G401 (cell line): ENCODE measurements around the gene CASQ1. TPM values are rescaled to one million over a fixed set of nuclear protein-coding genes. Genes with fewer than 3 reads are reported as not detected.
A peak's percentile ranks its signal among the peaks of the same experiment; 100 is the strongest.

Experiments used
- DNase-seq: peaks from one replicate; pipeline ENCODE4 v3.0.0-alpha.2; 2015; ENCODE audit warnings: low spot score
- in situ Hi-C: cut with HindIII; loops from 2 replicates; pipeline ENCODE4 v1.10.0; 2016; ENCODE audit warnings: low sequenced_read_pairs, mixed read lengths
- total RNA-seq: library from RNA; depleted of rRNA; stranded (reverse); fragments of >200 nt; shearing (Covaris generic); gene quantifications from 2 replicates; pipeline ENCODE4 v1.2.3, GENCODE V29; 2014; rRNA removed

The CASQ1 gene
- 0.71 TPM in 1 of 2 replicates, not detected in the other for total RNA-seq

DNA sequence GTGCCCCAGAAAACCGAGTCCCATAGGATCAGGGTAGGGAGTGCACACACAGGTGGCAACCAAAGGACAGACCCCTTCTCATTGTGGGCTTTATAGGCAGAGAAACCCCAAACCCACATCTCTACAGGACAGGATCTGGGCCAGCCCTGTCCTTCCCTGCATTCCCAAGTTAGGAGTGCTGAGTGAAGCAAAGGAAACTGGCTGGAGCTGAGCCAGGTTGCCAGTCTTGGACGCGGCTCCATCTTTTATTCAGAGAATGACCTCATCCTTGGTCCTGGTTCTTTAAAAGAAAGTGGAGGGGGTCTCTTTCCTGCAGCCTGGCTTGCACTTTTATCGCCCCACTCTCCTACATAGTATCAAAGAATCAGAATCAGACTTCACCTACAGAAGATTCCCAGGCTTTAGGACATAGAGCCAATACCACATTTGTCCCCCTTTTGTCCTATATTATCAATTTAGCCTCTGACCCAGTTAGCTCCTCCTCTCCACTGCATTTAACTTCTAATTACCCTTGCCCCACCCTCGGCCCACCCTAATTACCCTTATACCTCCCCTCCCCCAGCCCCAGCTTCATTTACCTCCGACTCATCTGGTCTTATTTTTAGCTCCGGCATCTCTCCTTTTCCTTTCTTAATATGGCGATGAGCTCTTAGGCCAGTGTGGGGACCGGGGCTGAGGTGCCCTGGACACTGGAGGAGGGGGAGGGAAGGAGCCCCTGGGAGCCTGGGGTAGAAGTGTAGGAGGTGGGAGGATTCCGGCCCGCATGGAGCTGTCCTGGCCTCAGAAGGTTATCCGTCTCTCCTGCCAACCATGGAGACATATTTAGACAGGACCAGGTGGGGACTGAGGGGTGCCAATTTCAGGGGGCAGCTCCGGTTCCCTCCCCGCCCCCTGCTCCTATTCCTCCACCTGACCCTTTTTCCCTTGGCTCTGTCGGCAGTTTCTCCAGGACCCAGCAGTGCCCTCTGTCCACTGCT lies at the start of gene CASQ1:
Gene CASQ1 (plus strand): TSS at position 927 of the 977 bp plus-strand sequence. CDS start 177 bp downstream, outside the sequence.
- in situ Hi-C loops: no loop called here
- peak; percentile 78 for DNase-seq

DNA sequence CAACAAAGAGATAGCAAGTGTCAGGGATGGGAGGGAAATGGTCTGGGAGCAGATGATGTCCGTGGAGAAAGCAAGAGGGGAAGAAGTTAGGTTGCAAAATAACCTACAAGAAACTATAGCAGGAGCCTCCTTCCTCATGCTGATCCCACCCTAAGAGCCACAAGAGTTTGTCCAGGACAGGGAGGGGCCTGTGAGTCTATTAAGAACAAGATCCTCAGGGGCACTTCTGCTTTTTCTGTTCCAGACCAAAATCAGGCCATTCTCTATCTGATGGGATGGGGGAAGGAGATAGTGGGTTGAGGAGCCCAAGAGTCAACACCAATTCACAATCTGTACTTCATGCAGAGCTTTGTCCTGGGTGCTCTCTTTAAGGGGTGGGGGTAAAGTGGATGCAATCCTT lies 46.7 kb upstream of the CASQ1 start:
- in situ Hi-C loops: no loop called here
- no peak for DNase-seq

DNA sequence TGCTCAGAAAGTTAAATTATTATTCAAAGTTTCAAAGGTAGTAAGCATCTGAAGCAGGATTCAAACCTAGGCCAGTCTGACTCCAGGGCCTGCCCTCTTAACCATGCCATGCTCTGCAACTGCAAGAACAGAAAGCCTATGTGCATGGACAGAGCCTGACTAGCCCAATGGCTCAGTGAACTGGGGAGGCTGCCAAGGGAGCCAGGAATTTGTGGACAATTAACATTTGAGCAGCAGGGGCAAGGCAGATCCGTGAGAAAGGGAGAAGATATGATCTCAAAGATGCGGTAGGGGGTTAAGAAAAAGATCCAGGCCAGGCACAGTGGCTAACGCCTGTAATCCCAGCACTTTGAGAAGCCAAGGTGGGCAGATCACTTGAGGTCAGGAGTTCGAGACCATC lies 45.5 kb upstream of the CASQ1 start:
- in situ Hi-C loops: no loop called here
- no peak for DNase-seq

DNA sequence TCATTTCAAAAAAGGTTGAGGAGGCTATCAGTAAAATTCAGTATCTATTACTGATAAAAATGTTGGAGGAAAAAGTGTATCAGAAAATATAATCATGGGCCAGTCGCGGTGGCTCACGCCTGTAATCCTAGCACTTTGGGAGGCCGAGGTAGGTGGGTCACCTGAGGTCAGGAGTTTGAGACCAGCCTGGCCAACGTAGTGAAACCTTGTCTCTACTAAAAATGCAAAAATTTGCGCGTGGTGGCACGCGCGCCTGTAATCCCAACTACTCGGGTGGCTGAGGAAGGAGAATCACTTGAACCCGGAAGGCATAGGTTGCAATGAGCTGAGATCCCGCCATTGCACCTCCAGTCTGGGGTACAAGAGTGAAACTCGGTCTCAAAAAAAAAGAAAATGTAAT lies 44.3 kb upstream of the CASQ1 start:
- DNase-seq: no peak
- in situ Hi-C loops: no loop called here

DNA sequence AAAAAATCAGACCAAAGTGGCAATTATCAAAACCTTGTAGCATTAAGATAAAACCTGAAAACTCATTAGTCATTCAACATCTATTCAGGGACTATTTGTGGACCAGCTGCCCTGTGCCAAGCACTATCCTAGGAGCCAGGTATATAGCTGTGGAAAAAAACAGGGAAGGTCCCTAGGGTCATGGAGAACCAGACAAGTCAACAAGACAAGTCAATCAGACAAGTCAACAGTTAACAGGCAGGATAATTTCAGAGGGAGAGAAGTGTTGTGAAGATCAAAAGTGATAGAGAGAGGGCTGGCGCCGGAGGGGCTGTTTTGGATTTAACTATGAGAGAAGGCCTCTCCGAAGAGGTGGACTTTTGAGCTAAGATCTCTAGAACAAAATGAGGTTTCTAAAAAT lies 42.3 kb upstream of the CASQ1 start:
- DNase-seq: no peak
- in situ Hi-C loops: no loop called here

DNA sequence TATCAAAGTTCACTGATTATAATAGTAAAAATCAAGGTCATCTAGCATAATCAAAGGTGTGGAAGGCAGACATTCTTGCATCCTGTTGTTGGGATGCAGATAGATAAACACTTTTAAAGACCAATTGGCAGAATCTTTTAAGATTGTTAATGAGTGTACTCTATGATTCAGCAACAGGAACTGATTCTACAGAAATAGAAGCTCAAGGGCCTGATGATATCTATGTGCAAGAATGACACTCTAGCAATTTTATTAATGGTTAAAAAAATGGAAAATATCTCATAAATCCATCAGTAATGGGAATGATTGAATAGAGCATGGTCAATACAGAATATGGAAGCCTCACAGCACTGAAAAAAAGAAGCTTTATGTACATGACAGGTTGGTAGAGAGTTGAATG lies 41.1 kb upstream of the CASQ1 start:
- in situ Hi-C loops: no loop called here
- no peak for DNase-seq

DNA sequence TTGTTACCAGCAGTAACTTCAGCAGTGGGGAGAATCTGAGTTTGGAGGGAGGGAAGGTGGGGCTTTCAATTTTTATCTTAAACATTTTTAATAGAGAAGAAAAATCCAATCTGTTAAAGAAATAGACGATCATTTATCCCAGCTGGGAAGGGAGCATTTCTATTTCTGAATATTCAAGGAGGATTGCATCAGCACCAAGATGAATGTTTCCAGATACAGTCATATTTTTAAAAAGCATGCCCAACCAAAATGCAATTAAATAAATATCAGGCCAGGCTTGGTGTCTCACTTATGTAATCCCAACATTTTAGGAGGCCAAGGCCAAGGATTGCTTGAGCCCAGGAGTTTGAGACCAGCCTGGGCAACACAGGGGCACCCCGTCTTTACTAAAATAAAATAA lies 40.7 kb upstream of the CASQ1 start:
- in situ Hi-C loops: no loop called here

DNA sequence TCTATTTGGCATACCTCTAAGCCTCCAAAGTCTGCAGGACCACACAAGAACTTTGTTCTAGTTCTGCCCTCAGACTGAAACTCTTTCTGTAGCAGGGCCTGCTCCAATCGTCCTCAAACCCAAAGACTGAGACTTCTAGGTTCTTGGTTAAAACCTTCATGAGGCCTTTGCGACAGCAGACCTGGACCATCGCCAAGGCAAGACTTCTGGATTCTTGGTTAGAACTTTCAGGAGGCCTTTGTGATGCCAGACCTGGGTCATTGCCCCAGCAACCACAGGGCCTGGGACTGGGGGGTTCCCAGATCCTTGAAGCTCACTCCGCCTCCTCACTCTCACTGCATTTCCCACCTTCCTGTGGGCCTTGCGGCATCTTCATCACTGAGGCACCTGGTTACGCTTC lies 39.1 kb upstream of the CASQ1 start, which contains the start of gene ATP1A4:
Gene ATP1A4 (plus strand): TSS at position 301 of the 400 bp plus-strand sequence. CDS start 438 bp downstream, outside the sequence.
- in situ Hi-C loops: no loop called here
- no peak for DNase-seq

More for the DNA sequence above, 40.7 kb upstream of the CASQ1 start:
- no peak for DNase-seq

DNA sequence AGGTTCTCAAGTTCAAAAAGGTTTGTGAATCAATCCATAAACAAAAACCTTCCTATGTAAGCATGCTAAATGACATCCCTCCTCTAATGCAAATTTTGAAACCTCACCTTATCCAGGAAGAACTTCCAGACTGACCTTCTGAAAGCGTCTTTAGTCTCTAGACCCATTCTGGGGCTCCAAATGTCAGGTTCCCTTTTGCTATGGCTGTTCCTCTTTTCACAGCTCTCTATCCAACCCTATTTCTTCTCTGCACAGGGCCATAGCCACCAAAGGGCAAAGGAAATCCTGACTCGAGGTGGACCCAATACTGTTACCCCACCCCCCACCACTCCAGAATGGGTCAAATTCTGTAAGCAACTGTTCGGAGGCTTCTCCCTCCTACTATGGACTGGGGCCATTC lies 35.6 kb upstream of the CASQ1 start:
- in situ Hi-C loops: no loop called here
- DNase-seq: no peak

DNA sequence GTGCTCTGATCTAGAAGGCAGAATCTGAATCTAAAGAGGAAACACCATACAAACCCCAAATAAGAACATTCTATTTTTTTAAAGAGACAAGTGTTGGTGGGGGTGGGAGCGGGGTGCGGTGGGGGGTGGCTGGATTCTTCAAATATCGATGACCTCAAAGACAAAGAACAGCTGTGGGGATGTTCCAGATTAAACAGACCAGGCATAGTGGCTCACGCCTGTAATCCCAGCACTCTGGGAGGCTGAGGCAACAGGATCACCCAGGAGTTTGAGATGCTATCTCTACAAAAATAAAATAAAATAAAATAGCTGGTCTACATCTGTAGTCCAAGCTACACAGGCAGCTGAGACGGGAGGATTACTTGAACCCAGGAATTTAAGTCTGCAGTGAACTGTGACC lies 34.0 kb upstream of the CASQ1 start:
- in situ Hi-C loops: no loop called here

DNA sequence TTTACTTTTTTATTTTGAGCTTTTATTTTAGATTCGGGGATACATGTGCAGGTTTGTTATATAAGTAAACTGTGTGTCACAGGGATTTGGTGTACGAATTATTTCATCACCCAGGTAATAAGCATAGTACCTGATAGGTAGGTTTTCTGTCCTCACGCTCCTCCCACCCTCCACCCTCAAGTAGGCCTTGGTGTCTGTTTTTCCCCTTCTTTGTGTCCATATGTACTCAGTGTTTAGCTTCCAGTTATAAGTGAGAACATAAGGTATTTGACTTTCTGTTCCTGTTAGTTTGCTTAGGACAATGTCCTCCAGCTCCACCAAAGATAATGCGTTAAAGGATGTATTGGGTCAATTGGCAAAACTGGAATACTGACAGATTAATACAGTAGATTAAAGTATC lies 33.2 kb upstream of the CASQ1 start:
- in situ Hi-C loops: no loop called here
- DNase-seq: no peak

More for the DNA sequence above, 34.0 kb upstream of the CASQ1 start:
- no peak for DNase-seq

DNA sequence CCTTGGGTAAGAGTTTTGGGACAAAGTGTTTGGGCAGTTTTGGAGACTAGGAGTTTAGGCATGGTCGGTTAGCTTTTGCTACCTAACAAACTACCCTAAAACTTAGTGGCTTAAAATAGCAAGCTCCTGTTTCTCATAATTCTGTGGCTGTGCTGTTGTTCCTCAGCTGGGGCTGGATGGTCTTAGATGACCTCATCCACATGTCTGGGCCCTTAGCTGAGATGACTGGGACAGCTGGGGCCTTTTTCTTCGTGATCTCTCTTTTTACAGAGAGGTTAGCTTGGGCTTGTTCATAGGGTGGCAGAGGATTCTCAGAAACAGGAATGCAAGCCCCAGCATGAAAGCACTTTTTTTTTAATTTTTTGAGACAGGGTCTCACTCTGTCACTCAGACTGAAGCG lies 32.3 kb upstream of the CASQ1 start:
- DNase-seq: no peak
- in situ Hi-C loops: no loop called here

DNA sequence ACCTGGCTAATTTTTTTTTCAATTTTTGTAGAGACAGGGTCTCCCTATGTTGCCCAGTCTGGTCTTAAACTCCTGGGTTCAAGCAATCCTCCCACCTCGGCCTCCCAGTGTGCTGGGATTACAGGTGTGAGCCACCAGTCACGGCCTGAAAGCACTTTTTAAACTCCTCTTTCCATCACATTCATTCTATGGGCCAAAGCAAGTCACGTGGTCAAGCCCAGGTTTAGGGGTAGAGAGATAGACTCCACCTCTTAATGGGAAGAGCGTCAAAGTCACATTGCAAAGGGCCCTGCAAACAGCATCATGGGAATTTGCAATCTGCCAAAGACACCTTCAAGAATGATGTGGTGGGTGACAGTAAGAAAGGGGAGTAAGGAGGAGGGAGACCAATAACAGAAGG lies 31.8 kb upstream of the CASQ1 start:
- in situ Hi-C loops: no loop called here
- DNase-seq: no peak

DNA sequence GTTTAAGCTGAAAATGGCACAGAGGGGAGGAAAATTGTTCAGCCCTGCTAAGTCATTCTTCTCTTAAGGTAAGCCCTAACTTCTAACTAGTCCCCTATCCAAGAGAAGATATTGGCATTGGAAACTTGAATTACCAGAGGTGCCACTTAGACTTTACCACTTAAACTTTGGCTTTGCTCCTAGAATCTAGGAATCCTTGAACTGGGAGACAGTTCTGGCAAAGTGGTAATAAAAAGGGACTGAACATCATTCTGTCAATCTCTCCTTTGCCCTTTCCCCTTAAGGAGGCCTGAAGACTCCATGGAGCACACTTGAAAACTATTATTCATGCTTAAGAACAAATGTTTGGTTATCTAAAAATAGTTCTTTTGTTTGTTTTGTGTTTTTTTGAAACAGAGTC lies 30.5 kb upstream of the CASQ1 start:
- in situ Hi-C loops: no loop called here
- DNase-seq: no peak

DNA sequence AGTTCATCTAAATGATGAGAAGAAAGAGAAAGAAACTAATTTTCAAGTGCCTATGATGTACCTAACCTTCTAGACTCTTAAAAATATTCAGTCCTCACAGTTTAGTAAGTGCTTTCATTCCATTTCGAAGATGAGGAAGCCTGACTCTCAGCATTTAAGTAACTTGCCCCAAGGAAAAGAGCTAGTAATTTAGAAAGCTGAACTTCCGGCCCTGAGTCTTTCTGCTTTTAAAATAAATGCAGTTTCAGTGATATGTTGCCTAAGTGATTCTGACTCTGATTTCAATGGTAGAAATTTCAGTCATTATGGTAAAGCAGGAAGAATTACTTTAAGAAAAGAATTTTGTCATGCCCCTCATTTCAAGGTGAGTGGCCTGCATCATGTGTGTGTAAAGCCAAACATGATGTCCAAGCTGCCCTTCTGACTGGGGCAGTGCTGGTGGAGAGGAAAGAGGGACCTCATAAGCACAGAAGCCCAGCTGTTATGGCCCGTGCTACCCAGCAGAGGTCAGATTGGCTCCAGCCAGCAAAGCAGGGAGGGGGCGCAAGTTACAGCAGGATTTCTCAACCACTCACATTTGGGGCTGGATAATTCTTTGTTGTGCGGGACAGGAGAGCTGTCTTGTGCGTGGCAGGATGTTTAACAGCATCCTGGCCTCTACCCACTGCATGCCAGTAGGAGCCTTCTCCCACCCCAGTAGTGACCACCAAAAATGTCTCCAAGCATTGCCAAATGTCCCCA lies 28.2 kb upstream of the CASQ1 start:
- in situ Hi-C loops: no loop called here
- DNase-seq: peak; percentile 21

DNA sequence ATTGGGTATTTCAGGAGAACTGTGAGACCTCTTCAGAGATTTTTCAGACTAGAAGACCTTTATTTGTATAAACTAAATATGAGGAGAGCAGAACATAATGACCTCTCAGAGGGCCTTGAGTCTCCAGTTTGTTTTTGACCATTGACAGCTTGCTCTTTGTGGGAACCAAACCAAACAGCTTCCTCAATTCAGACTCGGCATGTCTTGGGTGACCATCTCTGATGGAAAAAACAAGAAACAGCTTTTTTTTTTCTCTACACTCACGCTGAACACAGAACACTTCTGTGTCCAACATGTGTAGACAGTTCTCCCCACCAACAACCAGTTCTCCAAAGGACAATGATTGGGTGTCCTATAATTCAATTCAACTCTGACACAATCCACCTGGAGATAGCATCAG lies 27.4 kb upstream of the CASQ1 start:
- in situ Hi-C loops: no loop called here

DNA sequence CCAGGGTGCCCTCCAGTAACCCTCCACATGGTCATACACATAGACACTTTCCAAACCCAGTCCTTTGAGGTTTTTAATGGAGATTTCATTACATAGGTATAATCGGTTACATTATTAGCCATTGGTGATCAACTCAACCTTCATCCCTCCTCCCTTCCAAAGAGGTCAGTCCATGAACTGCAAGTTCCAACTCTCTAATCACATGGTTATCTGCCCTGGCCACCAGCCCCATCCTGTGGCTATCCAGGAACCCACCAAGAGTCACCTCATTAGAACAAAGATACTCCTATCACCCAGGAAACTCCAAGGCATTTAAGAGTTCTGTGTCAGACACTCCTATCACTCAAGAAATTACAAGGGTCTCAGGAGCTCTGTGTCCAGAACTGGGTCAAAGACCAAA lies 26.8 kb upstream of the CASQ1 start:
- in situ Hi-C loops: no loop called here
- no peak for DNase-seq

More for the DNA sequence above, 27.4 kb upstream of the CASQ1 start:
- no peak for DNase-seq

DNA sequence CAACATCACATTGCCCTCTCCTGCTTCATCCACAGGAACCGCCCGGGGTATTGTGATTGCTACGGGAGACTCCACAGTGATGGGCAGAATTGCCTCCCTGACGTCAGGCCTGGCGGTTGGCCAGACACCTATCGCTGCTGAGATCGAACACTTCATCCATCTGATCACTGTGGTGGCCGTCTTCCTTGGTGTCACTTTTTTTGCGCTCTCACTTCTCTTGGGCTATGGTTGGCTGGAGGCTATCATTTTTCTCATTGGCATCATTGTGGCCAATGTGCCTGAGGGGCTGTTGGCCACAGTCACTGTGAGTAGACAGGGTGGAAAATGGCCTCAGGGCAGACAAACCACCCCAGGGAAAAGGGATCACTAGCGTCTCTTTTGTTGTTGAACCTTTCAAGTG lies 26.3 kb upstream of the CASQ1 start:
- in situ Hi-C loops: no loop called here
- DNase-seq: no peak

DNA sequence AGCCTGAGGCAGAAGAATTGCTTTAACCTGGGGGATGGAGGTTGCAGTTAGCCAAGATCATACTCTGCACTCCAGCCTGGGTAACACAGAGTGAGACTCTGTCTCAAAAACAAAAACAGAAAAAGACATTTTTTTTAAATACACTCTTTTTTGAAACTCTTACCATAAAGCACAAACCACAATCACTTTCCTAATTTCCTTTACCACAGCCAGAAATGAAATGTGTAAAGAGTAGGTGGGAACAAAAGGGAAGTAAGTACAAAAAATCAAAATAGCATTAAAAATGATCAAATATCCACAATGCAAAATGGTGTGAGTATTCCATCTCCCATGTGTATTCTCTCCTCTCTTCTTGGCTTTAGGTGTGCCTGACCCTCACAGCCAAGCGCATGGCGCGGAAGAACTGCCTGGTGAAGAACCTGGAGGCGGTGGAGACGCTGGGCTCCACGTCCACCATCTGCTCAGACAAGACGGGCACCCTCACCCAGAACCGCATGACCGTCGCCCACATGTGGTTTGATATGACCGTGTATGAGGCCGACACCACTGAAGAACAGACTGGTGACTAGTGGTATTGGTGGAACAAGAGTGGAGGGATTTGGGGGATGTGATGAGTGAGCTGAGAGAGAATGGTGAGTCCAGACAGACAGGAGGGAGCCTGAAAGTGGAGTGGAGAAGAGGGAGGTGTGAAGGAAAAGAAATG lies 24.1 kb upstream of the CASQ1 start:
- in situ Hi-C loops: no loop called here
- DNase-seq: no peak

DNA sequence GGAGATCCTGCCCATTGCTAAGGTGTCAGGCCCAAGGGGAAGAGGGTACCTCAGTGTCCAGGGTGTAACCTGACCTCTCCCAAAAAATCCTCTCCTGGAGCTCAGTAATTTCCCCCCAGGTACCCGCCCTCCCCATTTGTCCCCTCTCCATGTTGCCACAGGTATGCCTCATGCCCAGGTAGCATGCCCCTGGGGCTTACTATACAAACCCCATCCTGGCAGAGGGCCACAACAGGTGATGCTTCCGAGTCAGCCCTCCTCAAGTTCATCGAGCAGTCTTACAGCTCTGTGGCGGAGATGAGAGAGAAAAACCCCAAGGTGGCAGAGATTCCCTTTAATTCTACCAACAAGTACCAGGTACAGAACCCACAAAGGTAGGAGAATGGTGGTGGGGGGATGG lies 23.3 kb upstream of the CASQ1 start:
- DNase-seq: no peak
- in situ Hi-C loops: no loop called here
